Adrenal gland (tissue), 5 donors: ENCODE results near the gene A3GALT2.

ENCODE experiments used
- POLR2A ChIP-seq, 2 donors: fragments of 450-650 bp; IDR thresholded peaks; one replicate each; pipeline ENCODE4 v1.6.1; 2017; ENCODE audit warnings: antibody characterized with exemption in 2 of 2, mild to moderate bottlenecking in 2 of 2, moderate library complexity in 1 of 2
- TF ChIP-seq, protein P1 (sequence below), 6 experiments: fragments of 450-650 bp in 4 of 6; fragments of 200-600 bp in 2 of 6; sonication (generic) in 1 of 6; IDR thresholded peaks; 1 replicate in 5 of 6; 2 replicates in 1 of 6; pipeline versions ENCODE4 v1.5.1 to v1.8.0; 2016 to 2021; ENCODE audit warnings: antibody characterized with exemption in 6 of 6, mild to moderate bottlenecking in 2 of 6, moderate library complexity in 1 of 6
- donor health status: DM: no; HTN: no; CAD: no.

DNA sequence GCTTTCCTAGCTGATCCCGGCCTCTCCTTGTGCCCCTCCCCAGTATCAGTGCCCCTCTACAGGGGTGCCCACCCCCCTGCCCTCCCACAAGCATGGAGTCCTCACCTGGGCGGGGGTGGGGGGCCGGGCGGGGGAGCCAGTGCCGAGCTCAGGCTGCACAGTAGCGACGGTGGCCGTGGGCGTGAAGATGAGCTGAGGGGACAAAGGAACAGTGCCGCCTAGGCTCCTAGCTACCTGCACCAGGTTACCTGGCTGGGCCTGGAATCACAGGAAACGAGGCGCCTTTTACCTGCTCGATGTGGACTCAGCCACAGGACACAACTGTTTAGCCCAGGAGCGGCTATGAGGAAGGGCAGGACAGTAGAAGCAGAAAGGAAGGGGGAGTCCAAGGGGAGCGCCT, 47.5 kb upstream of the A3GALT2 start:
- TF ChIP-seq, protein P1, sequence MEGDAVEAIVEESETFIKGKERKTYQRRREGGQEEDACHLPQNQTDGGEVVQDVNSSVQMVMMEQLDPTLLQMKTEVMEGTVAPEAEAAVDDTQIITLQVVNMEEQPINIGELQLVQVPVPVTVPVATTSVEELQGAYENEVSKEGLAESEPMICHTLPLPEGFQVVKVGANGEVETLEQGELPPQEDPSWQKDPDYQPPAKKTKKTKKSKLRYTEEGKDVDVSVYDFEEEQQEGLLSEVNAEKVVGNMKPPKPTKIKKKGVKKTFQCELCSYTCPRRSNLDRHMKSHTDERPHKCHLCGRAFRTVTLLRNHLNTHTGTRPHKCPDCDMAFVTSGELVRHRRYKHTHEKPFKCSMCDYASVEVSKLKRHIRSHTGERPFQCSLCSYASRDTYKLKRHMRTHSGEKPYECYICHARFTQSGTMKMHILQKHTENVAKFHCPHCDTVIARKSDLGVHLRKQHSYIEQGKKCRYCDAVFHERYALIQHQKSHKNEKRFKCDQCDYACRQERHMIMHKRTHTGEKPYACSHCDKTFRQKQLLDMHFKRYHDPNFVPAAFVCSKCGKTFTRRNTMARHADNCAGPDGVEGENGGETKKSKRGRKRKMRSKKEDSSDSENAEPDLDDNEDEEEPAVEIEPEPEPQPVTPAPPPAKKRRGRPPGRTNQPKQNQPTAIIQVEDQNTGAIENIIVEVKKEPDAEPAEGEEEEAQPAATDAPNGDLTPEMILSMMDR (IDR thresholded peaks at IDR 0.05): no peak
- no peak for TF ChIP-seq POLR2A (IDR thresholded peaks at IDR 0.05)
